Lower lobe of right lung (tissue), 2 donors: ENCODE results near the gene TCF25. TPM values are rescaled to one million over a fixed set of nuclear protein-coding genes. Genes with fewer than 3 reads are reported as not detected.

Experiments used
- ATAC-seq, 2 donors: fragments of 200-7000 bp; cut with Tn5 transposase; one replicate each; pipeline ENCODE4 v1.9.1; 2020 to 2022; ENCODE audit warnings: mild to moderate bottlenecking in 2 of 2, moderate library complexity in 2 of 2
- DNase-seq: peaks from one replicate; pipeline ENCODE4 v3.0.0-alpha.2; 2020
- H3K27ac ChIP-seq: fragments of 200-600 bp; one replicate; pipeline ENCODE4 v1.8.0; 2022
- H3K27me3 ChIP-seq: fragments of 200-600 bp; one replicate; pipeline ENCODE4 v1.8.0; 2022; ENCODE audit warnings: low read depth
- H3K36me3 ChIP-seq: fragments of 200-600 bp; one replicate; pipeline ENCODE4 v1.8.0; 2022; ENCODE audit warnings: mild to moderate bottlenecking
- H3K4me1 ChIP-seq: fragments of 200-600 bp; one replicate; pipeline ENCODE4 v1.8.0; 2022
- H3K4me3 ChIP-seq: fragments of 200-600 bp; one replicate; pipeline ENCODE4 v1.8.0; 2022; ENCODE audit warnings: mild to moderate bottlenecking
- H3K9me3 ChIP-seq: fragments of 200-600 bp; one replicate; pipeline ENCODE4 v1.8.0; 2022
- CTCF ChIP-seq: fragments of 200-600 bp; IDR thresholded peaks from one replicate; pipeline ENCODE4 v1.8.0; 2022; ENCODE audit warnings: antibody characterized with exemption, mild to moderate bottlenecking
- intact Hi-C: fragments of 100-400 bp; cut with DNase I; formaldehyde crosslinking; loops from one replicate; pipeline ENCODE4 v1.11.0; 2022
- total RNA-seq: library from RNA; stranded (reverse); fragmentation: NEBNext Ultra II Directional; extraction: Animal tissue kit (Norgen Biotek cat#: 25700); gene quantifications from one replicate; pipeline ENCODE4 v1.2.1, GENCODE V29; 2021
- donor health status: DM: no; HTN: yes; CAD: no; lungs with severe emphysema.

TCF25 gene
- total RNA-seq, 1 donor from 2014 or later: 152 TPM

- Histone ChIP-seq H3K9me3 (no peaks in the 10 kb centered on the region), H3K36me3 (peaks cover 66% of the 10 kb centered on the region), H3K27ac (peak overlapping the region; percentile 64), H3K4me3 (peak overlapping the region; percentile 42), H3K27me3 (no peaks in the 10 kb centered on the region), H3K4me1 (no peaks in the 10 kb centered on the region)
- ATAC-seq (peak; percentile 20 to 21), DNase-seq (no peak)
- intact Hi-C loops: no loop called here
- TF ChIP-seq CTCF: no peak
Measured at GRCh38 chr16:89956505-89957215, 83.3 kb downstream of the TCF25 start.

- Histone ChIP-seq H3K27me3 (no peaks in the 10 kb centered on the region), H3K4me1 (no peaks in the 10 kb centered on the region), H3K9me3 (no peaks in the 10 kb centered on the region), H3K36me3 (peaks cover 72% of the 10 kb centered on the region), H3K27ac (peak overlapping the region; percentile 64), H3K4me3 (peak overlapping the region; percentile 42)
- TF ChIP-seq CTCF: no peak
- peak in 1 of 2 donors; percentile 3 for ATAC-seq
- intact Hi-C loops: no loop called here
- no peak for DNase-seq
Measured at GRCh38 chr16:89957216-89957785, 83.9 kb downstream of the TCF25 start.

- no peaks in the 10 kb centered on the region for H3K27me3 ChIP-seq
- peak; percentile 62 to 82 for ATAC-seq
- no peak for TF ChIP-seq CTCF
- H3K27ac ChIP-seq: peak overlapping the region; percentile 64
- H3K4me1 ChIP-seq: no peaks in the 10 kb centered on the region
- peak; percentile 65 for DNase-seq
- H3K4me3 ChIP-seq: peak overlapping the region; percentile 42
- no peaks in the 10 kb centered on the region for H3K9me3 ChIP-seq
- peaks cover 72% of the 10 kb centered on the region for H3K36me3 ChIP-seq
- intact Hi-C loops: no loop called here
Measured at GRCh38 chr16:89958068-89958467, 84.7 kb downstream of the TCF25 start.

- Histone ChIP-seq H3K4me3 (no peak overlapping the region), H3K27me3 (no peaks in the 10 kb centered on the region), H3K27ac (no peak overlapping the region), H3K36me3 (peaks cover 77% of the 10 kb centered on the region), H3K4me1 (no peaks in the 10 kb centered on the region), H3K9me3 (no peaks in the 10 kb centered on the region)
- no peak for ATAC-seq
- intact Hi-C loops: no loop called here
- no peak for DNase-seq
- no peak for TF ChIP-seq CTCF
Measured at GRCh38 chr16:89958596-89958995, 85.2 kb downstream of the TCF25 start.

GRCh38 chr16:89960966-89961365 is 87.6 kb downstream of the TCF25 start:
- intact Hi-C loops: no loop called here
- no peaks in the 10 kb centered on the region for H3K4me1 ChIP-seq
- TF ChIP-seq CTCF: no peak
- H3K4me3 ChIP-seq: no peak overlapping the region
- ATAC-seq: no peak
- no peak overlapping the region for H3K27ac ChIP-seq
- no peaks in the 10 kb centered on the region for H3K27me3 ChIP-seq
- no peaks in the 10 kb centered on the region for H3K9me3 ChIP-seq
- DNase-seq: no peak
- peaks cover 75% of the 10 kb centered on the region for H3K36me3 ChIP-seq

Other genes with a start within 250 kb of the TCF25 start
- gene CHMP1A, start 215.9 kb upstream of the TCF25 start, total RNA-seq: 70.4 TPM
- gene SPATA33, start 215.8 kb upstream of the TCF25 start, total RNA-seq: 9.7 TPM
- gene CDK10, start 186.9 kb upstream of the TCF25 start, total RNA-seq: 79.6 TPM
- 10.3 TPM for gene SPATA2L, start 171.9 kb upstream of the TCF25 start, total RNA-seq
- 15.6 TPM for gene VPS9D1, start 152.7 kb upstream of the TCF25 start, total RNA-seq
- 33.2 TPM for gene ZNF276, start 152.1 kb upstream of the TCF25 start, total RNA-seq
- gene FANCA, start 56.9 kb upstream of the TCF25 start, total RNA-seq: 7.9 TPM
- gene SPIRE2, start 45.1 kb upstream of the TCF25 start, total RNA-seq: 15.8 TPM
- 5.3 TPM for gene MC1R, start 45.3 kb downstream of the TCF25 start, total RNA-seq
- gene TUBB3, start 49.8 kb downstream of the TCF25 start, total RNA-seq: 2.1 TPM
- gene DEF8, start 75.2 kb downstream of the TCF25 start, total RNA-seq: 66.0 TPM
- gene DBNDD1, start 145.9 kb downstream of the TCF25 start, total RNA-seq: 4.2 TPM
- gene PRDM7, start 203.7 kb downstream of the TCF25 start, total RNA-seq: not detected